K562 (cell line): Measurements from ENCODE around the gene CLCN6. TPM values are rescaled to one million over a fixed set of nuclear protein-coding genes. Genes with fewer than 3 reads are reported as not detected.

Experiments
- EHMT2 ChIP-seq: fragments of 450-650 bp; IDR thresholded peaks from 2 replicates; pipeline ENCODE4 v1.6.1; 2018; ENCODE audit warnings: antibody characterized with exemption
- FOS ChIP-seq: IDR thresholded peaks from 3 replicates; pipeline ENCODE4 v1.6.1; 2011; ENCODE audit not compliant: insufficient read length; ENCODE audit errors: extremely low read depth
- FOXJ2 ChIP-seq: fragments of 200-800 bp; sonication (Bioruptor generic); IDR thresholded peaks from 2 replicates; pipeline ENCODE4 v1.6.1; 2016; ENCODE audit warnings: missing genetic modification characterization, missing compliant biosample characterization
- HSF4 ChIP-seq: fragments of 250-450 bp; sonication (Bioruptor Pico); IDR thresholded peaks from 2 replicates; pipeline ENCODE4 v2.1.2; 2022; ENCODE audit warnings: mild to moderate bottlenecking, moderate library complexity, borderline replicate concordance
- ILF3 ChIP-seq: fragments of 450-650 bp; IDR thresholded peaks from 2 replicates; pipeline ENCODE4 v1.6.1; 2018; ENCODE audit warnings: antibody characterized with exemption, mild to moderate bottlenecking, moderate library complexity, borderline replicate concordance
- KDM2B ChIP-seq: fragments of 250-450 bp; sonication (Bioruptor Pico); IDR thresholded peaks from 2 replicates; pipeline ENCODE4 v1.8.0; 2021; ENCODE audit warnings: mild to moderate bottlenecking, moderate library complexity
- KDM5B ChIP-seq: fragments of 200-600 bp; sonication (generic); IDR thresholded peaks from 2 replicates; pipeline ENCODE4 v1.6.1; 2012; ENCODE audit warnings: low read depth, mild to moderate bottlenecking, moderate library complexity, low read length, control low read depth, inconsistent platforms; ENCODE audit not compliant: insufficient replicate concordance
- LARP7 ChIP-seq: fragments of 450-650 bp; IDR thresholded peaks from 2 replicates; pipeline ENCODE4 v1.6.1; 2016
- NFIX ChIP-seq: fragments of 250-450 bp; sonication (Bioruptor Pico); IDR thresholded peaks from 2 replicates; pipeline ENCODE4 v1.4.0; 2020; ENCODE audit warnings: low read depth, mild to moderate bottlenecking, moderate library complexity
- NR2C2 ChIP-seq, 2 experiments: fragments of 200-800 bp in 1 of 2; sonication (Bioruptor generic) in 1 of 2; sonication (generic) in 1 of 2; formaldehyde crosslinking in 1 of 2; IDR thresholded peaks; 2 replicates each; pipeline versions ENCODE4 v1.6.1 to v1.8.0; 2016 to 2022; ENCODE audit warnings: mild to moderate bottlenecking in 1 of 2, missing compliant biosample characterization in 1 of 2, missing genetic modification characterization in 1 of 2, missing genetic modification reagents in 1 of 2
- POU5F1 ChIP-seq: fragments of 150-350 bp; IDR thresholded peaks from 2 replicates; pipeline ENCODE4 v1.6.1; 2014; ENCODE audit warnings: borderline replicate concordance, low read length, low read depth, mild to moderate bottlenecking; ENCODE audit not compliant: partially characterized antibody
- SAP30 ChIP-seq: fragments of 200-600 bp; sonication (generic); IDR thresholded peaks from 2 replicates; pipeline ENCODE4 v1.6.1; 2012; ENCODE audit warnings: borderline replicate concordance, low read depth, mild to moderate bottlenecking, moderate library complexity, low read length, control low read depth, inconsistent platforms; ENCODE audit not compliant: insufficient read depth, poor library complexity, severe bottlenecking
- SMAD2 ChIP-seq: fragments of 150-350 bp; IDR thresholded peaks from 2 replicates; pipeline ENCODE4 v1.6.1; 2014; ENCODE audit warnings: low read depth, mild to moderate bottlenecking, low read length
- SREBF1 ChIP-seq: fragments of 150-350 bp; IDR thresholded peaks from 2 replicates; pipeline ENCODE4 v1.6.1; 2014; ENCODE audit warnings: antibody characterized with exemption, low read depth, low read length, borderline replicate concordance
- SUPT5H ChIP-seq: fragments of 450-650 bp; IDR thresholded peaks from 2 replicates; pipeline ENCODE4 v1.6.1; 2016
- TAF9B ChIP-seq: fragments of 450-650 bp; IDR thresholded peaks from 2 replicates; pipeline ENCODE4 v1.6.1; 2018; ENCODE audit warnings: mild to moderate bottlenecking; ENCODE audit not compliant: partially characterized antibody
- ZFX ChIP-seq: sonication (generic); formaldehyde crosslinking; IDR thresholded peaks from 2 replicates; pipeline ENCODE4 v1.8.0; 2022; ENCODE audit warnings: mild to moderate bottlenecking, missing genetic modification reagents, moderate library complexity
- ZNF23 ChIP-seq: fragments of 250-450 bp; sonication (Bioruptor Pico); IDR thresholded peaks from 2 replicates; pipeline ENCODE4 v1.4.0; 2020; ENCODE audit warnings: mild to moderate bottlenecking
- ZNF639 ChIP-seq, 2 experiments: fragments of 200-800 bp in 1 of 2; sonication (Bioruptor generic) in 1 of 2; sonication (generic) in 1 of 2; formaldehyde crosslinking in 1 of 2; IDR thresholded peaks in 1 of 2; conservative IDR thresholded peaks in 1 of 2; 2 replicates each; pipeline versions ENCODE4 v1.5.0 to v1.6.1; 2016 to 2020; ENCODE audit warnings: missing compliant biosample characterization in 1 of 2, missing genetic modification characterization in 1 of 2, missing genetic modification reagents in 1 of 2
- ZNF75A ChIP-seq: fragments of 450-650 bp; formaldehyde crosslinking; IDR thresholded peaks from 2 replicates; pipeline ENCODE4 v1.4.0; 2020; ENCODE audit warnings: mild to moderate bottlenecking
- polyA plus RNA-seq, 8 experiments: library from polyadenylated mRNA; depleted of rRNA in 4 of 8; stranded (reverse) in 5 of 8; unstranded in 3 of 8; fragments of >200 nt; fragmentation: Nextera tagmentation in 2 of 8; fragmentation: Illumina TruSeq in 1 of 8; extraction: Ambion mirVana in 2 of 8; extraction: Trizol in 1 of 8; gene quantifications; 2 replicates each; pipeline versions ENCODE4 v1.2.1 to v1.2.3, GENCODE V29; 2011 to 2014; ENCODE audit warnings: inconsistent platforms in 1 of 8, missing spikeins in 1 of 8
- total RNA-seq, 7 experiments: library from RNA; depleted of rRNA in 6 of 7; stranded (reverse); fragments of >200 nt in 6 of 7; fragmentation: Illumina TruSeq in 2 of 7; extraction: Trizol in 2 of 7; gene quantifications; 2 replicates each; pipeline versions ENCODE4 v1.2.1 to v1.2.3, GENCODE V29; 2011 to 2021; ENCODE audit warnings: low replicate concordance in 1 of 7
- TF ChIP-seq, protein P1 (sequence below): fragments of 250-450 bp; sonication (Bioruptor Pico); IDR thresholded peaks from 2 replicates; pipeline ENCODE4 v1.4.0; 2020

Gene CLCN6
- total and polyA plus RNA-seq, 9 of the 15 experiments (the other 6 are each of a cell fraction or from before 2014, with no cell fraction given), result 2.0 to 21.8 (median 13.6) TPM

- TF ChIP-seq EHMT2, result no peak
- TF ChIP-seq ZFX, result 0 out of 2 replicates have a peak, but pooled peaks have one; percentile 63
- no peak for TF ChIP-seq ZNF23 (CRISPR knock-in tag)
- no peak for TF ChIP-seq SREBF1
- TF ChIP-seq, protein P1, sequence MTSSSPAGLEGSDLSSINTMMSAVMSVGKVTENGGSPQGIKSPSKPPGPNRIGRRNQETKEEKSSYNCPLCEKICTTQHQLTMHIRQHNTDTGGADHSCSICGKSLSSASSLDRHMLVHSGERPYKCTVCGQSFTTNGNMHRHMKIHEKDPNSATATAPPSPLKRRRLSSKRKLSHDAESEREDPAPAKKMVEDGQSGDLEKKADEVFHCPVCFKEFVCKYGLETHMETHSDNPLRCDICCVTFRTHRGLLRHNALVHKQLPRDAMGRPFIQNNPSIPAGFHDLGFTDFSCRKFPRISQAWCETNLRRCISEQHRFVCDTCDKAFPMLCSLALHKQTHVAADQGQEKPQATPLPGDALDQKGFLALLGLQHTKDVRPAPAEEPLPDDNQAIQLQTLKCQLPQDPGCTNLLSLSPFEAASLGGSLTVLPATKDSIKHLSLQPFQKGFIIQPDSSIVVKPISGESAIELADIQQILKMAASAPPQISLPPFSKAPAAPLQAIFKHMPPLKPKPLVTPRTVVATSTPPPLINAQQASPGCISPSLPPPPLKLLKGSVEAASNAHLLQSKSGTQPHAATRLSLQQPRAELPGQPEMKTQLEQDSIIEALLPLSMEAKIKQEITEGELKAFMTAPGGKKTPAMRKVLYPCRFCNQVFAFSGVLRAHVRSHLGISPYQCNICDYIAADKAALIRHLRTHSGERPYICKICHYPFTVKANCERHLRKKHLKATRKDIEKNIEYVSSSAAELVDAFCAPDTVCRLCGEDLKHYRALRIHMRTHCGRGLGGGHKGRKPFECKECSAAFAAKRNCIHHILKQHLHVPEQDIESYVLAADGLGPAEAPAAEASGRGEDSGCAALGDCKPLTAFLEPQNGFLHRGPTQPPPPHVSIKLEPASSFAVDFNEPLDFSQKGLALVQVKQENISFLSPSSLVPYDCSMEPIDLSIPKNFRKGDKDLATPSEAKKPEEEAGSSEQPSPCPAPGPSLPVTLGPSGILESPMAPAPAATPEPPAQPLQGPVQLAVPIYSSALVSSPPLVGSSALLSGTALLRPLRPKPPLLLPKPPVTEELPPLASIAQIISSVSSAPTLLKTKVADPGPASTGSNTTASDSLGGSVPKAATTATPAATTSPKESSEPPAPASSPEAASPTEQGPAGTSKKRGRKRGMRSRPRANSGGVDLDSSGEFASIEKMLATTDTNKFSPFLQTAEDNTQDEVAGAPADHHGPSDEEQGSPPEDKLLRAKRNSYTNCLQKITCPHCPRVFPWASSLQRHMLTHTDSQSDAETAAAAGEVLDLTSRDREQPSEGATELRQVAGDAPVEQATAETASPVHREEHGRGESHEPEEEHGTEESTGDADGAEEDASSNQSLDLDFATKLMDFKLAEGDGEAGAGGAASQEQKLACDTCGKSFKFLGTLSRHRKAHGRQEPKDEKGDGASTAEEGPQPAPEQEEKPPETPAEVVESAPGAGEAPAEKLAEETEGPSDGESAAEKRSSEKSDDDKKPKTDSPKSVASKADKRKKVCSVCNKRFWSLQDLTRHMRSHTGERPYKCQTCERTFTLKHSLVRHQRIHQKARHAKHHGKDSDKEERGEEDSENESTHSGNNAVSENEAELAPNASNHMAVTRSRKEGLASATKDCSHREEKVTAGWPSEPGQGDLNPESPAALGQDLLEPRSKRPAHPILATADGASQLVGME (CRISPR knock-in tag), result no peak
- TF ChIP-seq ILF3, result no peak
- no peak for TF ChIP-seq SMAD2
- no peak for TF ChIP-seq POU5F1
- no peak for TF ChIP-seq KDM2B (CRISPR knock-in tag)
- no peak for TF ChIP-seq SUPT5H
- no peak for TF ChIP-seq FOS
- no peak for TF ChIP-seq LARP7
- TF ChIP-seq NR2C2 (CRISPR knock-in tag; IDR thresholded peaks at IDR 0.05), result no peak
- peak; percentile 81; the same call in 1 of the 2 replicates for TF ChIP-seq NR2C2 (tag; IDR thresholded peaks at IDR 0.05)
- TF ChIP-seq TAF9B, result no peak
- TF ChIP-seq HSF4, result no peak
- TF ChIP-seq ZNF75A (CRISPR knock-in tag), result no peak
- no peak for TF ChIP-seq KDM5B
- no peak for TF ChIP-seq SAP30
- no peak for TF ChIP-seq FOXJ2 (tag)
- TF ChIP-seq NFIX (CRISPR knock-in tag), result no peak
- peak in 1 of 2 experiments; percentile 34; a peak in 1 of 4 replicates for TF ChIP-seq ZNF639 (CRISPR knock-in tag; conservative IDR thresholded peaks at IDR 0.05 in 1 of 2, IDR thresholded peaks at IDR 0.05 in 1 of 2)
Observed at GRCh38 chr1:11790101-11790879, 15.7 kb upstream of the CLCN6 start (continued).
